Measurements from ENCODE around the gene GNPTAB. TPM values are rescaled to one million over a fixed set of nuclear protein-coding genes. Genes with fewer than 3 reads are reported as not detected.

Gene GNPTAB
- total RNA-seq, 1 experiment from 2014 or later: 11.6 TPM

GRCh38 chr12:101793401-101793800 is 37.4 kb downstream of the GNPTAB start:
- Histone ChIP-seq H2AFZ (ENCODE audit: low read length) (no peak overlapping the region), H3K4me2 (ENCODE audit: low read depth, low read length, poor library complexity, severe bottlenecking) (no peak overlapping the region), H3K79me2 (ENCODE audit: low read length) (no peaks in the 10 kb centered on the region), H3K27ac (ENCODE audit: low read length) (no peak overlapping the region), H3K27me3 (ENCODE audit: low read length) (no peaks in the 10 kb centered on the region), H3K9me3 (ENCODE audit: low read length) (no peaks in the 10 kb centered on the region), H3K4me1 (ENCODE audit: low read length) (peaks cover 6% of the 10 kb centered on the region), H3K4me3 (ENCODE audit: low read length) (no peak overlapping the region), H3K36me3 (ENCODE audit: insufficient read depth, low read length) (no peaks in the 10 kb centered on the region), H3K9me2 (replicated peaks; ENCODE audit: insufficient read depth, low read length) (no peaks in the 10 kb centered on the region), H4K20me1 (ENCODE audit: insufficient read depth, low read depth, low read length) (peaks cover 7% of the 10 kb centered on the region; the same call in 1 of the 2 replicates), H3K9ac (ENCODE audit: low read length) (no peak overlapping the region)
- DNase-seq: no peak

DNA sequence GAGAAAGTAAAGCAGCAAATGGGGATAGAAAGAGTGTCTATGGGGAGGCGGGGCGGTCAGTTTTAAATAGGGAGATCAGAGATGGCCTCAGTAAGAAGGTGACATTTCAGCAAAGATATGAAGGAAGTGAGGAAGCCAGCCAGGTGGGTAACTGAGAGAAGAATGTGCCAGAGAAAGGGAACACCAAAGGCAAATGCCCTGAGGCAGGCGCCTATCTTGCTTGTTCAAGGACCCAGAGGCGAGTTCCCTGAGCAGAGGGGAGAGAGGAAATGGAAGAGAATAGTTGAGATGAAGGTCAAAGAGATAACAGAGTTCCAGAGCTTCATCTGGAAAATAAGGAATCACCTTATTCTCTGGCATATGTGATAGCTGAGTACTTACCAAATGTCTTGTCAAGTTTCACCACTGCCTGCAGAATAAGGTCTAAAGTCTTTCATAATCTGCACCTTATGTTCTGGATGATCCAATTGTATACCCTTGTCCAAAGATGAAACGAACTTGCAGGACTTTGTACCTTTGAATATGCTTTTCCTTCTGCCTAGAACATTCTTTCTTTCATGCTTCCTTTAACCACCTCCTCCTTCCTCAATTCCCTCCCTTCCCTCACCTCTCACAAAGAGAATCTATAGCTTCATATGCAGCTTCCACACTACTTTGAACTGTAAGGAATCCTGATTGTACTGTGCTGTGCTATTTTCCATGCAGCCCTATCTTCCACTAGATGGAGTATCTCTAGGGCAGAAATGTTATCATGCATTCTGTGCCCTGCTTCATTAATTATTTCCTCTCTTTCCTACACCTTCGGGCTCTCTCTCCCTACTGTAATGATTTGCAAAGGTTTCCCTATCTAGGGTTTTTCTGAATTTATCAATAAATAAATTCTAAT is 38.5 kb downstream of the GNPTAB start:
- Histone ChIP-seq H3K9ac (ENCODE audit: low read length) (no peak overlapping the region), H2AFZ (ENCODE audit: low read length) (no peak overlapping the region), H3K4me1 (ENCODE audit: low read length) (peaks cover 6% of the 10 kb centered on the region), H3K36me3 (ENCODE audit: insufficient read depth, low read length) (no peaks in the 10 kb centered on the region), H3K27ac (ENCODE audit: low read length) (no peak overlapping the region), H3K79me2 (ENCODE audit: low read length) (no peaks in the 10 kb centered on the region), H4K20me1 (ENCODE audit: insufficient read depth, low read depth, low read length) (no peaks in the 10 kb centered on the region), H3K9me3 (ENCODE audit: low read length) (no peaks in the 10 kb centered on the region), H3K4me3 (ENCODE audit: low read length) (no peak overlapping the region), H3K4me2 (ENCODE audit: low read depth, low read length, poor library complexity, severe bottlenecking) (no peak overlapping the region), H3K9me2 (replicated peaks; ENCODE audit: insufficient read depth, low read length) (no peaks in the 10 kb centered on the region), H3K27me3 (ENCODE audit: low read length) (no peaks in the 10 kb centered on the region)
- no peak for DNase-seq

- no peak for DNase-seq
- H3K4me2 ChIP-seq (ENCODE audit: low read depth, low read length, poor library complexity, severe bottlenecking): no peak overlapping the region
- no peak overlapping the region for H2AFZ ChIP-seq (ENCODE audit: low read length)
- H3K79me2 ChIP-seq (ENCODE audit: low read length): no peaks in the 10 kb centered on the region
- no peaks in the 10 kb centered on the region for H3K9me2 ChIP-seq (replicated peaks; ENCODE audit: insufficient read depth, low read length)
- peaks cover 6% of the 10 kb centered on the region for H3K4me1 ChIP-seq (ENCODE audit: low read length)
- H3K9me3 ChIP-seq (ENCODE audit: low read length): no peaks in the 10 kb centered on the region
- H3K4me3 ChIP-seq (ENCODE audit: low read length): no peak overlapping the region
- no peaks in the 10 kb centered on the region for H4K20me1 ChIP-seq (ENCODE audit: insufficient read depth, low read depth, low read length)
- no peaks in the 10 kb centered on the region for H3K36me3 ChIP-seq (ENCODE audit: insufficient read depth, low read length)
- no peak overlapping the region for H3K27ac ChIP-seq (ENCODE audit: low read length)
- no peak overlapping the region for H3K9ac ChIP-seq (ENCODE audit: low read length)
- no peaks in the 10 kb centered on the region for H3K27me3 ChIP-seq (ENCODE audit: low read length)
Observed at GRCh38 chr12:101789171-101789570, 41.6 kb downstream of the GNPTAB start.

DNA sequence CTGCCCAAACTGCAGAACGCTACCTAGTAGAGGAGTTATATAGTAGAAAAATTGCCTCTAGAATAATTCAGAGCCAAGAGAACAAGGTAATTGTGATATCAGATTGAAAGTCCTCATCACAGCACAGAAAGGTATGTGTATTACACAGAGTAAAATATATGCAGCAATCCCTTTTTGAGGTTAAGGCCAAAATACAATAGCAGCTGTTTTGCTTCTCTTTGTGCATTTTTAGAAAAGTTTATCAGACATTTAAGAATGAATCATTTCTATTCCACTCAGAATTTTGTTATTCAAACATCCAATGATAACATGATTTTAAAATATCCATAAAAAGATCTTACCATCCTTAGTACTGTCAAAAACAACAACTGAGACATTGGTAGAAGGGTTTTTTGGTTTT is 45.1 kb downstream of the GNPTAB start:
- H3K36me3 ChIP-seq (ENCODE audit: insufficient read depth, low read length): no peaks in the 10 kb centered on the region
- no peak for DNase-seq
- no peak overlapping the region for H3K9ac ChIP-seq (ENCODE audit: low read length)
- peaks cover 9% of the 10 kb centered on the region for H3K4me1 ChIP-seq (ENCODE audit: low read length)
- no peak overlapping the region for H3K27ac ChIP-seq (ENCODE audit: low read length)
- H3K4me3 ChIP-seq (ENCODE audit: low read length): no peak overlapping the region
- H4K20me1 ChIP-seq (ENCODE audit: insufficient read depth, low read depth, low read length): no peaks in the 10 kb centered on the region
- H3K9me3 ChIP-seq (ENCODE audit: low read length): no peaks in the 10 kb centered on the region
- H3K9me2 ChIP-seq (replicated peaks; ENCODE audit: insufficient read depth, low read length): no peaks in the 10 kb centered on the region
- no peak overlapping the region for H2AFZ ChIP-seq (ENCODE audit: low read length)
- no peak overlapping the region for H3K4me2 ChIP-seq (ENCODE audit: low read depth, low read length, poor library complexity, severe bottlenecking)
- H3K27me3 ChIP-seq (ENCODE audit: low read length): no peaks in the 10 kb centered on the region
- no peaks in the 10 kb centered on the region for H3K79me2 ChIP-seq (ENCODE audit: low read length)

DNA sequence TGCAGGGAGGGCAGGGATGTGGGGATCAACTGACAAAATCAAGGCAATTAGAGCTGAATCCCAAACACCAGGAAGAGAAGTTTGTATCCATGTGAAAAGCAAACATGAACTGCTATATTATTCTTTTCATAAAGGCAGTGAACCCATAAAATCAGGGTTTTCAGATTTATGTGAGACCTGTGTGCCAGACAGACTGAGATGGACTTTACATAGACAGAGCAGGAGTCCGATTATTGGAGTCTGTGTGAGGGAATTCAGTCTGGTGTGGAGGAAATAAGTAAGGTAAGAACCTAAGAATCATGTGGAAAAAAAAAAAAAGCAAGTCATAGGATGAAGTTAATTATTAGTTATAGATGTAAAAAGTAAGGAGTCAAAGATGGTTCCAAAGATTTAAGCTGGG is 46.4 kb downstream of the GNPTAB start:
- Histone ChIP-seq H3K27me3 (ENCODE audit: low read length) (no peaks in the 10 kb centered on the region), H3K4me1 (ENCODE audit: low read length) (peaks cover 16% of the 10 kb centered on the region), H3K36me3 (ENCODE audit: insufficient read depth, low read length) (no peaks in the 10 kb centered on the region), H4K20me1 (ENCODE audit: insufficient read depth, low read depth, low read length) (no peaks in the 10 kb centered on the region), H3K27ac (ENCODE audit: low read length) (no peak overlapping the region), H3K9me3 (ENCODE audit: low read length) (no peaks in the 10 kb centered on the region), H2AFZ (ENCODE audit: low read length) (no peak overlapping the region), H3K79me2 (ENCODE audit: low read length) (no peaks in the 10 kb centered on the region), H3K9me2 (replicated peaks; ENCODE audit: insufficient read depth, low read length) (no peaks in the 10 kb centered on the region), H3K4me2 (ENCODE audit: low read depth, low read length, poor library complexity, severe bottlenecking) (no peak overlapping the region), H3K4me3 (ENCODE audit: low read length) (no peak overlapping the region), H3K9ac (ENCODE audit: low read length) (no peak overlapping the region)
- no peak for DNase-seq

DNA sequence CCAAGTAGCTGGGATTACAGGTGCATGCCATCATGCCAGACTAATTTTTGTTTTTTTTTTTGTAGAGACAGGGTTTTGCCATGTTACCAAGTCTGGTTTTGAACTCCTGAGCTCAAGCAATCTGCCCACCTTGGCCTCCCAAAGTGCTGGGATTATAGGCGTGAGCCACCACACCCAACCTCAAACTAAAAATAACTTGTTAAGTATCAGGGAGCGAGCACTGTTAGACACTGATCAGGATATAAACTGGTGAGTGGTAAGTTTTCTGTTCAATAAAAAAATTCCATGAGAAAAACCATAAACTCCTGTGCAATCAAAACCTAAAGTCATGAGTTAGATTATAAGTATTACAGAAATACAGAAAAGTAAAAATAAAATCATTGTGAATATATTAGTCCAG is 46.9 kb downstream of the GNPTAB start:
- Histone ChIP-seq H3K4me3 (ENCODE audit: low read length) (no peak overlapping the region), H3K36me3 (ENCODE audit: insufficient read depth, low read length) (no peaks in the 10 kb centered on the region), H3K4me2 (ENCODE audit: low read depth, low read length, poor library complexity, severe bottlenecking) (no peak overlapping the region), H3K27ac (ENCODE audit: low read length) (no peak overlapping the region), H3K4me1 (ENCODE audit: low read length) (peaks cover 16% of the 10 kb centered on the region), H2AFZ (ENCODE audit: low read length) (no peak overlapping the region), H3K9me2 (replicated peaks; ENCODE audit: insufficient read depth, low read length) (no peaks in the 10 kb centered on the region), H3K9me3 (ENCODE audit: low read length) (no peaks in the 10 kb centered on the region), H3K79me2 (ENCODE audit: low read length) (no peaks in the 10 kb centered on the region), H4K20me1 (ENCODE audit: insufficient read depth, low read depth, low read length) (no peaks in the 10 kb centered on the region), H3K27me3 (ENCODE audit: low read length) (no peaks in the 10 kb centered on the region), H3K9ac (ENCODE audit: low read length) (no peak overlapping the region)
- no peak for DNase-seq

GRCh38 chr12:101783150-101783549 is 47.6 kb downstream of the GNPTAB start:
- Histone ChIP-seq H2AFZ (ENCODE audit: low read length) (no peak overlapping the region), H3K79me2 (ENCODE audit: low read length) (no peaks in the 10 kb centered on the region), H3K27me3 (ENCODE audit: low read length) (no peaks in the 10 kb centered on the region), H4K20me1 (ENCODE audit: insufficient read depth, low read depth, low read length) (no peaks in the 10 kb centered on the region), H3K27ac (ENCODE audit: low read length) (no peak overlapping the region), H3K4me3 (ENCODE audit: low read length) (no peak overlapping the region), H3K4me2 (ENCODE audit: low read depth, low read length, poor library complexity, severe bottlenecking) (no peak overlapping the region), H3K4me1 (ENCODE audit: low read length) (peaks cover 16% of the 10 kb centered on the region), H3K9me3 (ENCODE audit: low read length) (no peaks in the 10 kb centered on the region), H3K36me3 (ENCODE audit: insufficient read depth, low read length) (no peaks in the 10 kb centered on the region), H3K9ac (ENCODE audit: low read length) (no peak overlapping the region), H3K9me2 (replicated peaks; ENCODE audit: insufficient read depth, low read length) (no peaks in the 10 kb centered on the region)
- DNase-seq: no peak

GRCh38 chr12:101782273-101782731 is 48.5 kb downstream of the GNPTAB start:
- no peaks in the 10 kb centered on the region for H3K36me3 ChIP-seq (ENCODE audit: insufficient read depth, low read length)
- H3K4me1 ChIP-seq (ENCODE audit: low read length): peaks cover 16% of the 10 kb centered on the region
- DNase-seq: no peak
- no peaks in the 10 kb centered on the region for H3K9me3 ChIP-seq (ENCODE audit: low read length)
- no peak overlapping the region for H3K4me3 ChIP-seq (ENCODE audit: low read length)
- H3K79me2 ChIP-seq (ENCODE audit: low read length): no peaks in the 10 kb centered on the region
- H3K27ac ChIP-seq (ENCODE audit: low read length): no peak overlapping the region
- H3K9ac ChIP-seq (ENCODE audit: low read length): no peak overlapping the region
- no peak overlapping the region for H2AFZ ChIP-seq (ENCODE audit: low read length)
- H3K27me3 ChIP-seq (ENCODE audit: low read length): no peaks in the 10 kb centered on the region
- no peaks in the 10 kb centered on the region for H4K20me1 ChIP-seq (ENCODE audit: insufficient read depth, low read depth, low read length)
- no peak overlapping the region for H3K4me2 ChIP-seq (ENCODE audit: low read depth, low read length, poor library complexity, severe bottlenecking)
- no peaks in the 10 kb centered on the region for H3K9me2 ChIP-seq (replicated peaks; ENCODE audit: insufficient read depth, low read length)
